ENCODE data around the gene CCDC116.

Gene CCDC116

GRCh38 chr22:21680830-21681565 lies 48.4 kb downstream of the CCDC116 start:
- Histone ChIP-seq H3K79me2 (no peaks in the 10 kb centered on the region), H3K27me3 (ENCODE audit: control insufficient read depth, insufficient read depth, low read length) (no peaks in the 10 kb centered on the region), H3K36me3 (ENCODE audit: control insufficient read depth, insufficient read depth, low read length) (no peaks in the 10 kb centered on the region), H3K9ac (no peak overlapping the region), H3K27ac (no peak overlapping the region), H3K4me2 (ENCODE audit: low read length) (no peak overlapping the region), H3K4me3 (ENCODE audit: low read depth, low read length) (no peak overlapping the region), H3K4me1 (no peaks in the 10 kb centered on the region), H3K9me3 (ENCODE audit: control insufficient read depth, low read length) (no peaks in the 10 kb centered on the region), H2AFZ (no peak overlapping the region)
- no peak for TF ChIP-seq CTCF (IDR thresholded peaks at IDR 0.05)

GRCh38 chr22:21681566-21682370 lies 49.2 kb downstream of the CCDC116 start:
- H3K36me3 ChIP-seq (ENCODE audit: control insufficient read depth, insufficient read depth, low read length) = no peaks in the 10 kb centered on the region

GRCh38 chr22:21682385-21683175 lies 50.0 kb downstream of the CCDC116 start:
- H2AFZ ChIP-seq = no peak overlapping the region
- TF ChIP-seq CTCF (IDR thresholded peaks at IDR 0.05) = no peak
- no peaks in the 10 kb centered on the region for H3K79me2 ChIP-seq
- no peak overlapping the region for H3K27ac ChIP-seq
- no peaks in the 10 kb centered on the region for H3K4me1 ChIP-seq
- no peaks in the 10 kb centered on the region for H3K36me3 ChIP-seq (ENCODE audit: control insufficient read depth, insufficient read depth, low read length)
- H3K9me3 ChIP-seq (ENCODE audit: control insufficient read depth, low read length) = no peaks in the 10 kb centered on the region
- no peak overlapping the region for H3K4me3 ChIP-seq (ENCODE audit: low read depth, low read length)
- no peak overlapping the region for H3K9ac ChIP-seq
- H3K4me2 ChIP-seq (ENCODE audit: low read length) = no peak overlapping the region
- no peaks in the 10 kb centered on the region for H3K27me3 ChIP-seq (ENCODE audit: control insufficient read depth, insufficient read depth, low read length)

More at GRCh38 chr22:21681566-21682370, 49.2 kb downstream of the CCDC116 start:
- H3K9me3 ChIP-seq (ENCODE audit: control insufficient read depth, low read length) = no peaks in the 10 kb centered on the region
- H3K27ac ChIP-seq = no peak overlapping the region
- H2AFZ ChIP-seq = no peak overlapping the region
- TF ChIP-seq CTCF (IDR thresholded peaks at IDR 0.05) = no peak
- H3K4me1 ChIP-seq = no peaks in the 10 kb centered on the region
- no peak overlapping the region for H3K9ac ChIP-seq
- H3K4me2 ChIP-seq (ENCODE audit: low read length) = no peak overlapping the region
- H3K27me3 ChIP-seq (ENCODE audit: control insufficient read depth, insufficient read depth, low read length) = no peaks in the 10 kb centered on the region
- no peak overlapping the region for H3K4me3 ChIP-seq (ENCODE audit: low read depth, low read length)
- no peaks in the 10 kb centered on the region for H3K79me2 ChIP-seq

GRCh38 chr22:21683401-21683811 lies 50.8 kb downstream of the CCDC116 start:
- Histone ChIP-seq H3K27ac (no peak overlapping the region), H3K27me3 (ENCODE audit: control insufficient read depth, insufficient read depth, low read length) (no peaks in the 10 kb centered on the region), H3K4me1 (no peaks in the 10 kb centered on the region), H3K79me2 (no peaks in the 10 kb centered on the region), H3K4me3 (ENCODE audit: low read depth, low read length) (no peak overlapping the region), H3K9me3 (ENCODE audit: control insufficient read depth, low read length) (no peaks in the 10 kb centered on the region), H3K9ac (no peak overlapping the region), H3K36me3 (ENCODE audit: control insufficient read depth, insufficient read depth, low read length) (no peaks in the 10 kb centered on the region), H2AFZ (no peak overlapping the region), H3K4me2 (ENCODE audit: low read length) (no peak overlapping the region)
- no peak for TF ChIP-seq CTCF (IDR thresholded peaks at IDR 0.05)

All from parathyroid adenoma (tissue), 2 donors.